Renal cortex interstitium (tissue), 11 donors: ENCODE data around the gene SNX21. TPM values are rescaled to one million over a fixed set of nuclear protein-coding genes. Genes with fewer than 3 reads are reported as not detected.
"Not testable (repeated sequence)": the region's sequence is repeated elsewhere in the genome, so short reads cannot be mapped to it uniquely, and the experiment has no call there.

Experiments
- DNase-seq, 11 donors: peaks; one replicate each; pipeline ENCODE4 v3.0.0-alpha.2; 2013; ENCODE audit warnings: low read depth in 9 of 11, low spot score in 4 of 11; ENCODE audit errors: extremely low read depth in 1 of 11
- polyA plus RNA-seq, 3 donors: library from polyadenylated mRNA; unstranded; fragments of 120-200 nt; gene quantifications; one replicate each; pipeline ENCODE4 v1.2.1, GENCODE V29; 2013; ENCODE audit not compliant: insufficient read length in 3 of 3

Gene SNX21
- polyA plus RNA-seq, 3 donors: 10.8 to 21.0 (median 14.2) TPM

- no peak for DNase-seq
Measured at GRCh38 chr20:45817376-45818194, 16.0 kb upstream of the SNX21 start.

GRCh38 chr20:45818239-45818638 is 15.4 kb upstream of the SNX21 start:
- no peak for DNase-seq

- no peak for DNase-seq
Measured at GRCh38 chr20:45819466-45819865, 14.1 kb upstream of the SNX21 start.

- DNase-seq: no peak
Measured at GRCh38 chr20:45821947-45822346, 11.7 kb upstream of the SNX21 start.

DNA sequence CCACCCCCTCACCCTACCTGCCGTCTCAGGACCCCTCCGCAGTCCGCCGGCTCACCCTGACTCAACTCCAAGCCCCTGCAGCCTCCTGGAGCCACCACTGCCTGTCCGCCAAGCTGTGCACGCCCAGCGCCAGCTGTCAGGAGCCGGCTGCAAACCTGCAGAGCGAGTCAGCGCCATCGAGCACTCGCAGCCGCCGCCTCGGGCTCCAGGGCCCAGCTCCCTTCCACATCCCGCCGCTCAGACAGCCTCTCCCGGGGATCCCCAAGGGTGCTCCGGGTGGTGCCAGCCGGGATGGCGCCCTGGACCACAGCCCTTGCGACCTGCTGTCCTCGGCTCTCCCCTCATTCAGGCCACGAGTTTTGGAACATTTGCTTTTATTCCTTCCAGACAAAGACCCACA is 10.7 kb upstream of the SNX21 start:
- DNase-seq: peak in 1 of 11 donors; percentile 45

- DNase-seq: no peak
Measured at GRCh38 chr20:45823949-45824835, 9.4 kb upstream of the SNX21 start.

DNA sequence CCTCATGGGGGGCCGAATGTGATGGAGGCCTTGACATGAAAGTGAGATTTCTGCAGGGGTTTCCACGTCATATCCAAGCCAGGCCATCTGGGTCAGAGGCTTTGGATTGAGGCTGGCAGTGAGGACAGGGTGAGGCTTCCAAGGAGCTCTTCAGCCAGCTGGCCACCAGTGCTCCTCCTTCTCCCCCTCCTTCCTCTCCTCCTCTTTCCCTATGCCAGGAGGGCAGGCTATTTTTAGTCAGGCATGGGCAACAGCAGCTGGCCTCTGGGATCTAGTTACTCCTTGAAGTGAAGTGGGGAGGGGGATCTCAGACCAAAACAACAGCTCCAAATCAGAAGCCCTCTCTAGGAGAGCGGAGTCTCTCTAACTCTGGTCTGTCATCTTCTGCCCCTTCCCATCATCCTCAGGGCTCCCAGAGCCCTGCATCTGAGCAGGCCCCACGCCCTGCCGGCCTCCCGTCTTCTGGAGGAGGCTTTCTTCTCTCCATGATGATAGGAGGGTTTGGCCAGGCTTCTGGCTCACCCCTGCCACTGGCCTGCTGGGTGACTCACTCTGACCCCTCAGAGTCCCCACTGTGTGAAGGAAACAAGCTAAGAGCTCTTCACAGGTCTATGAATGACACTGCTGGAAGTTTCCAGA is 7.1 kb upstream of the SNX21 start:
- no peak for DNase-seq

- DNase-seq: no peak
Measured at GRCh38 chr20:45827030-45827652, 6.5 kb upstream of the SNX21 start, which contains the start of gene TNNC2. Gene TNNC2, minus strand, starts transcription at chr20:45827312. Its CDS starts 64 bp downstream, at chr20:45827248.

- DNase-seq: no peak
Measured at GRCh38 chr20:45827712-45828111, 5.9 kb upstream of the SNX21 start.

DNA sequence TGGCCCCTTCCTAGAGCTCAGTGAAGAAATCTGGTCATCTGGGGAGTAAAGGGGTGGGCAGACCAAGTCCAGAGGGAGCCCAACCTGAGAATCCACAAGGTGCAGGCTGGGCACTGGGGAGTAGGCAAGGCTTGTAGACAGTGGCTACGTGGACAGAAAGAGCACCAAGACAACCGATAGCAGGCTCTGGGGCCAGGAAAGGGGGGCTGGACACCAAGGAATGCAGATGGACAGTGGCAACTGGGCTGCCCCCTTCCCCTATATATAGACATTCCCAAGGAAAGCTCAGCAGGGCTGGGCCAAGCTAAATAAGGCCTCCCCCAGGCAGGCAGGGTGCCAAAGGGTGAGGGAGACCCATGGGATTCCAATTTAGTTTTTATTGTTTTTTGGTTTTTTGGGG is 5.0 kb upstream of the SNX21 start:
- DNase-seq: no peak

GRCh38 chr20:45829673-45830106 is 3.9 kb upstream of the SNX21 start:
- DNase-seq: not testable (repeated sequence)

GRCh38 chr20:45832619-45833018 is 980 bp upstream of the SNX21 start:
- no peak for DNase-seq

DNA sequence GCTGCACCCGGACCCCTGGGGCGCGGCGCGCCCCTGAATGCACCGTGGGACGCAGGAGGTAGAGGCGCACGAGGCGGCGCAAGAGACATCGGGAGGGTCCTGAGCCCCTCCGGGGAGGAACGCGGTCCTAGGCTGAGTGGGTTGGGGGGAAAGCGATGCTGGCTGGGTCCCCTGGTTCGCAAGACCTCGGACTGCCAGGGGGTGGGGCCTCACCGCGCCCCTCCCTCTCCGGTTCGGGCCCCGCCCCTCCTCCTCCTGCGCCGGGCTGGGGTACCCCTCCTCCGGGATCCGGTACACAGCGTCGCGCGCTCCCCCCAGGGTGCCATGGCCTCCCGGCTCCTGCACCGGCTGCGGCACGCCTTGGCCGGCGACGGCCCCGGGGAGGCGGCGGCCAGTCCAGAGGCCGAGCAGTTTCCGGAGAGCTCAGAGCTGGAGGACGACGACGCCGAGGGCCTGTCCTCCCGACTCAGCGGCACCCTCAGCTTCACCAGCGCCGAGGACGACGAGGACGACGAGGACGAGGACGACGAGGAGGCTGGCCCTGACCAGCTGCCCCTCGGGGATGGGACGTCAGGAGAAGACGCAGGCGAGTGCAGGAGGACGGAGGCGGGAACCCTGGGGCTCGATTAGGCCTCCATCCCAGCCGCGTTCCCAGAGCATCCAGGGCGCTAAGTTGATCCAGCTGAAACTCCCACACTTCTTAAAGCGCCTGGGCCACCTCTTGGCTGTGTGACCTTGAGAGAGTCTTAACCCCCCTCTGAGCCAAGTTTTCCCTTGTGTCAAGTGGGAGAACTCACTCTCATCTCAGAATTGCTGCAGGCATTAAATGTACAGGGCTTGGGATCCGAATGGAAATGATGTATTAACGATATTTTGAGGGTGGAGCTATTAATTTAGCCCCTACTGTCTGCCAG is 541 bp downstream of the SNX21 start:
- DNase-seq: peak in 4 of 11 donors; percentile 57 to 73 (median 70)

DNA sequence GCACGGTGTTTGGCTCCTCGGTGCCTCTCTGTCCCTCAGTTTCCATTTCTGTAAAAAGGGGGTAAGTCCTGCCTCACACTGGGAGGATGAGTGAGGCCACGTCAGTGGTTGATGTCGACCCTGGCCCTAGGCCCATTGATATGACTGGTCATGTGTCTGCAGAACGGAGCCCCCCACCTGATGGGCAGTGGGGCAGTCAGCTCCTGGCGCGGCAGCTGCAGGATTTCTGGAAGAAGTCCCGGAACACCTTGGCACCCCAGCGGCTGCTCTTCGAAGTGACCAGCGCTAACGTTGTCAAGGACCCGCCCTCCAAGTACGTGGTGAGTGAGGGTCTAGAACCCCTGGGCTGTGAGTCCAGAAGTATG is 1.2 kb downstream of the SNX21 start:
- DNase-seq: no peak

DNA sequence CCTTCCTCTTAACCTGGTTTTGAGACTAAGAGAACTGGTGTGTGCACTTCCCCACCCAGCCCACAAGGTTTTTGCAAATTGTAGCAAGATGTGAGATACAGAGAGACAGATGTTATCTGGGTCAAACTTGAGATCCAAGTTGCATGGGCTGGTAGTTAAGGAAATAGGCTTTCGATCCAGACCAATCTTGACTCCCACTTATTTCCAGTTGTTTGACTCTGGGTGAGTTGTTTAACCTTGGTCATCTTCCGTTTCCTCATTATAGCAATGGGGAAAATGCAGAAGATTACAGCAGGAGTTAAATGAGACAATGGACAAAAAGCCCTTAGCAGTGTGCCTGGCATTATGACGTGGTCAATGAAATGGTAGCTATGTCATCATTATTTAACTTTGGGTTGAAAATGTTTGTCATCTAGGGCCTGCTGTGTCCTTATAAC is 1.7 kb downstream of the SNX21 start:
- DNase-seq: no peak

DNA sequence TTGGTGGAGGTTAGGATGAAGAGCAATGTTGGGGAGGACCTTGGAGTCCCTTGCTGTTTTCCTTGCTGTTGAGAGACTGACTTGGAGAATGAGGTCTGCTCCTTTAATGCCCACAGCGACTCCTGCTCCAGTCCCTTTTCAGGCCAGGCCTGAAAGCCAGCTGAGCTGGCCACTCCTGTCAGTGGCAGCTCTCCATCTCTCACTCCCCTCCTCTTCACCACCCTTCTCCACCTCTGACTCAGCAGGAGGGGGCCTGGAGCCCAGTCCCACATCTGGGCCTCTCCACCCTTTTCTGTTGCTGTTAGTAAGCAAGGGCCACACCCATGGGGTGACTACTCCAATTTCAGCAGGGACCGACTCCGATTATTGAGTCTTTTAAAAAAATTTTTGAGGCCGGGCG is 2.2 kb downstream of the SNX21 start:
- DNase-seq: no peak

DNA sequence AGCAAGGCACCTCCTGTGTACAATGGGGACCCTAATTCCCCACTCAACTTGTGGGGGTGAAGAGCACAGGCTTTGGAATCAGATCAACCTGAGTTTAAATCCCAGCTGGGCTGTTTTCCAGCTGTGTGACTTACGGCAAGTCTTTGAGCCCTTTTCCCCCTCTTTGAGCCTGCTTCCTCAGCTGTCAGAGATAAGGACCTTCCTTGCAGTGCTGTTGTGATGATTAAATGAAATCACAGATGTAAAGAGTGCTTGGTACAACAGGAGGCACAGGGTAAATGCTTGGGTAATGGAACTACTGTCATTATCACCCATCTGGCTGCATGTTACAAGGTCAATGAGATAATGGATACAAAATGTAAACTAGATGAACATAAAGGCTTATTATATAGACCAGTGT is 3.2 kb downstream of the SNX21 start:
- no peak for DNase-seq

DNA sequence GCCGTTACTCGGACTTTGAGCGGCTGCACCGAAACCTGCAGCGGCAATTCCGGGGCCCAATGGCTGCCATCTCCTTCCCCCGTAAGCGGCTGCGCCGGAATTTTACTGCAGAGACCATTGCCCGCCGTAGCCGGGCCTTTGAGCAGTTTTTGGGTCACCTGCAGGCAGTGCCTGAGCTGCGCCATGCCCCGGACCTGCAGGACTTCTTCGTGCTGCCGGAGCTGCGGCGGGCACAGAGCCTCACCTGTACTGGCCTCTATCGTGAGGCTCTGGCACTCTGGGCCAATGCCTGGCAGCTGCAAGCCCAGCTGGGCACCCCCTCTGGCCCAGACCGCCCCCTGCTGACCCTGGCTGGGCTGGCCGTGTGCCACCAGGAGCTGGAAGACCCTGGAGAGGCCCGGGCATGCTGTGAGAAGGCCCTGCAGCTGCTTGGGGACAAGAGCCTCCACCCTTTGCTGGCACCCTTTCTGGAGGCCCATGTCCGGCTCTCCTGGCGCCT is 7.2 kb downstream of the SNX21 start:
- DNase-seq: no peak
